ENCODE measurements around the gene CHD5.
A peak's percentile ranks its signal among the peaks of the same experiment; 100 is the strongest.

Gene CHD5

GRCh38 chr1:6110326-6110725, 69.8 kb downstream of the CHD5 start:
- no peak for DNase-seq (ENCODE audit: extremely low read depth, insufficient read length)
- Histone ChIP-seq H3K27me3 (replicated peaks; ENCODE audit: control insufficient read depth, insufficient read depth, low read length) (no peaks in the 10 kb centered on the region), H3K4me3 (replicated peaks; ENCODE audit: low read depth, low read length) (no peak overlapping the region), H3K36me3 (ENCODE audit: control insufficient read depth, insufficient read depth, low read length) (no peaks in the 10 kb centered on the region)
- no peak for TF ChIP-seq CTCF (IDR thresholded peaks at IDR 0.05; ENCODE audit: insufficient read depth, low read length, poor library complexity, severe bottlenecking)

GRCh38 chr1:6109688-6110087, 70.4 kb downstream of the CHD5 start:
- no peak for DNase-seq (ENCODE audit: extremely low read depth, insufficient read length)
- Histone ChIP-seq H3K4me3 (replicated peaks; ENCODE audit: low read depth, low read length) (no peak overlapping the region), H3K36me3 (ENCODE audit: control insufficient read depth, insufficient read depth, low read length) (no peaks in the 10 kb centered on the region), H3K27me3 (replicated peaks; ENCODE audit: control insufficient read depth, insufficient read depth, low read length) (no peaks in the 10 kb centered on the region; the same call in 1 of the 2 replicates)
- no peak for TF ChIP-seq CTCF (IDR thresholded peaks at IDR 0.05; ENCODE audit: insufficient read depth, low read length, poor library complexity, severe bottlenecking)

GRCh38 chr1:6108937-6109614, 71.0 kb downstream of the CHD5 start:
- Histone ChIP-seq H3K27me3 (replicated peaks; ENCODE audit: control insufficient read depth, insufficient read depth, low read length) (no peaks in the 10 kb centered on the region; the same call in 1 of the 2 replicates), H3K36me3 (ENCODE audit: control insufficient read depth, insufficient read depth, low read length) (no peaks in the 10 kb centered on the region), H3K4me3 (replicated peaks; ENCODE audit: low read depth, low read length) (no peak overlapping the region)
- no peak for DNase-seq (ENCODE audit: extremely low read depth, insufficient read length)
- peak; percentile 81 for TF ChIP-seq CTCF (IDR thresholded peaks at IDR 0.05; ENCODE audit: insufficient read depth, low read length, poor library complexity, severe bottlenecking)

GRCh38 chr1:6108476-6108875, 71.6 kb downstream of the CHD5 start:
- no peak for TF ChIP-seq CTCF (IDR thresholded peaks at IDR 0.05; ENCODE audit: insufficient read depth, low read length, poor library complexity, severe bottlenecking)
- H3K27me3 ChIP-seq (replicated peaks; ENCODE audit: control insufficient read depth, insufficient read depth, low read length): no peaks in the 10 kb centered on the region; the same call in 1 of the 2 replicates
- no peaks in the 10 kb centered on the region for H3K36me3 ChIP-seq (ENCODE audit: control insufficient read depth, insufficient read depth, low read length)
- no peak overlapping the region for H3K4me3 ChIP-seq (replicated peaks; ENCODE audit: low read depth, low read length)
- no peak for DNase-seq (ENCODE audit: extremely low read depth, insufficient read length)

- DNase-seq (ENCODE audit: extremely low read depth, insufficient read length): no peak
- Histone ChIP-seq H3K27me3 (replicated peaks; ENCODE audit: control insufficient read depth, insufficient read depth, low read length) (no peaks in the 10 kb centered on the region; the same call in 1 of the 2 replicates), H3K4me3 (replicated peaks; ENCODE audit: low read depth, low read length) (no peak overlapping the region), H3K36me3 (ENCODE audit: control insufficient read depth, insufficient read depth, low read length) (no peaks in the 10 kb centered on the region)
- no peak for TF ChIP-seq CTCF (IDR thresholded peaks at IDR 0.05; ENCODE audit: insufficient read depth, low read length, poor library complexity, severe bottlenecking)
Observed at GRCh38 chr1:6107409-6108356, 72.4 kb downstream of the CHD5 start.
